HFFc6 (cell line): Measurements from ENCODE around the gene PID1. TPM values are rescaled to one million over a fixed set of nuclear protein-coding genes. Genes with fewer than 3 reads are reported as not detected.
A peak's percentile ranks its signal among the peaks of the same experiment; 100 is the strongest.

Source experiments
- DNase-seq: peaks from one replicate; pipeline ENCODE4 v3.0.0-alpha.2; 2018
- H3K27ac Mint-ChIP-seq: 2 replicates; pipeline ENCODE4 v1.8.0; 2020; ENCODE audit warnings: mild to moderate bottlenecking, mixed read lengths
- H3K27me3 Mint-ChIP-seq: 2 replicates; pipeline ENCODE4 v1.8.0; 2021; ENCODE audit warnings: mild to moderate bottlenecking, moderate library complexity, mixed read lengths; ENCODE audit not compliant: insufficient read depth
- H3K36me3 Mint-ChIP-seq: 2 replicates; pipeline ENCODE4 v1.8.0; 2021; ENCODE audit warnings: low read depth, mixed read lengths
- H3K4me1 Mint-ChIP-seq: 2 replicates; pipeline ENCODE4 v1.8.0; 2020; ENCODE audit warnings: low read depth, mixed read lengths
- H3K4me3 Mint-ChIP-seq: 2 replicates; pipeline ENCODE4 v1.8.0; 2020; ENCODE audit warnings: mild to moderate bottlenecking, moderate library complexity, mixed read lengths
- H3K9me3 Mint-ChIP-seq: 2 replicates; pipeline ENCODE4 v1.8.0; 2020; ENCODE audit warnings: mild to moderate bottlenecking, mixed read lengths
- total RNA-seq, 6 experiments: library from RNA; stranded (reverse); fragmentation: NEBNext Ultra II Directional; extraction: Animal tissue kit (Norgen Biotek cat#: 25700); gene quantifications; 2 replicates in 1 of 6; 3 replicates in 5 of 6; pipeline ENCODE4 v1.2.3, GENCODE V29; 2021
- TF ChIP-seq, protein P1 (sequence below): fragments of 200-600 bp; sonication (generic); IDR thresholded peaks from 2 replicates; pipeline ENCODE4 v1.5.0; 2021; ENCODE audit warnings: antibody characterized with exemption, mild to moderate bottlenecking

The PID1 gene
- total RNA-seq, 6 experiments from 2014 or later, result 6.7 to 9.1 (median 8.6) TPM

DNA sequence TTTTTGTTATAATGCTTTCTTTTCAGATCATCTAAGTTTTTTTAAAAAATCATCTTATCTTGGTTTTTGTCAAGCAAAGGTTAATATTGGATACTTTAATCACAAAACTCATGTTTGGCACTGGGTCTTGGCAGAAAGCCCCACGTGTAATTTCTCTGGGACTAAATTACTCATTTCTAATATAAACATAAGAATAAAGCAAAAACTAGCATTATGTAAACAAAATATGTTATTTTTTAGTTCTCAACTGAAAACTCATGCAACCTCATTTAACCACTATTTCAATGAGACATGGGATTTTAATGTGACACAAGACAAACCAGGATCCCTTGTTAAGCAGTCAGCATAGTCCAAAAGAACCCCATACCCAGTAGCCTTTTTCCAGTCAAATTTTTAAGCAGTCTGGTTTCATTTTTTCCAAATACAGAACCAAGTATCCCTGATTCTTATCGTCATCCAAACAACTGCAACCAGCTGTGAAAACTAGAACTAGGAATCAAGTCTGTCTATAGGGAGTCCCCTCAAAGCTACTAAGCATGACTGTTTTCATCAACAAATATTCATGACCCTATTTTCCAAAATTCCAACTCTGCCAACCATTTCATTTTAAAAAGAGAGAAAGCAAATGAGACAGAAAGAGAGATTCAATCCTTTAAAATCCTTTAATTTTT lies 27.1 kb downstream of the PID1 start:
- Mint-ChIP-seq H3K4me3 (no peak overlapping the region), H3K9me3 (peaks cover 39% of the 10 kb centered on the region), H3K27ac (no peak overlapping the region), H3K4me1 (peaks cover 15% of the 10 kb centered on the region; the same call in 1 of the 2 replicates), H3K36me3 (peaks cover 33% of the 10 kb centered on the region), H3K27me3 (no peaks in the 10 kb centered on the region)
- TF ChIP-seq, protein P1, sequence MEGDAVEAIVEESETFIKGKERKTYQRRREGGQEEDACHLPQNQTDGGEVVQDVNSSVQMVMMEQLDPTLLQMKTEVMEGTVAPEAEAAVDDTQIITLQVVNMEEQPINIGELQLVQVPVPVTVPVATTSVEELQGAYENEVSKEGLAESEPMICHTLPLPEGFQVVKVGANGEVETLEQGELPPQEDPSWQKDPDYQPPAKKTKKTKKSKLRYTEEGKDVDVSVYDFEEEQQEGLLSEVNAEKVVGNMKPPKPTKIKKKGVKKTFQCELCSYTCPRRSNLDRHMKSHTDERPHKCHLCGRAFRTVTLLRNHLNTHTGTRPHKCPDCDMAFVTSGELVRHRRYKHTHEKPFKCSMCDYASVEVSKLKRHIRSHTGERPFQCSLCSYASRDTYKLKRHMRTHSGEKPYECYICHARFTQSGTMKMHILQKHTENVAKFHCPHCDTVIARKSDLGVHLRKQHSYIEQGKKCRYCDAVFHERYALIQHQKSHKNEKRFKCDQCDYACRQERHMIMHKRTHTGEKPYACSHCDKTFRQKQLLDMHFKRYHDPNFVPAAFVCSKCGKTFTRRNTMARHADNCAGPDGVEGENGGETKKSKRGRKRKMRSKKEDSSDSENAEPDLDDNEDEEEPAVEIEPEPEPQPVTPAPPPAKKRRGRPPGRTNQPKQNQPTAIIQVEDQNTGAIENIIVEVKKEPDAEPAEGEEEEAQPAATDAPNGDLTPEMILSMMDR, result no peak
- no peak for DNase-seq

DNA sequence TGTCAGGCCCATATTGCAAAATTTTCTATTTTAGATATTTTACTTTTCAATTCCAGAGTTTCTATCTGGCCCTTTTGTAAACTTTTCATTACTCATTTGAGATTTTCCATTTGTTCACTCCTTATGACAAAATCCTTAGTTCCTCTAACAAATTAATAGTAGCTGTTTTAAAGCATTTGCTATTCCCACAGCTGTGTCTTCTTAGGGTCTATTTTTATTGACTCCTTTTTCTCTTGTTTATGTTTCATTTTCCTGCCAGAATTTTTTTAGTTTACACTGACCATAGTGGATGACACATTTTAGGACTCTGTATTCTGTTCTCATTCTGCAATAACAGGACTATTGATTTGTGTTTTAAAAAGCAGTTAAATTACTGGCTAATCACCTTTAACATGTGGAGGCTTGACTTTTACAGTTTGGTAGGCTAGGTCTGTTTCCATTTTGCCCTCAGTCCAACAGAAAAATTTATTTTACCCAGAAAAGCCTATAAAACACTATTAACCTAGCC lies 30.0 kb downstream of the PID1 start:
- Mint-ChIP-seq H3K27me3 (no peaks in the 10 kb centered on the region), H3K27ac (no peak overlapping the region), H3K4me1 (peaks cover 15% of the 10 kb centered on the region; the same call in 1 of the 2 replicates), H3K4me3 (no peak overlapping the region), H3K36me3 (peaks cover 34% of the 10 kb centered on the region), H3K9me3 (peaks cover 40% of the 10 kb centered on the region)
- TF ChIP-seq, protein P1, result no peak
- DNase-seq, result no peak

DNA sequence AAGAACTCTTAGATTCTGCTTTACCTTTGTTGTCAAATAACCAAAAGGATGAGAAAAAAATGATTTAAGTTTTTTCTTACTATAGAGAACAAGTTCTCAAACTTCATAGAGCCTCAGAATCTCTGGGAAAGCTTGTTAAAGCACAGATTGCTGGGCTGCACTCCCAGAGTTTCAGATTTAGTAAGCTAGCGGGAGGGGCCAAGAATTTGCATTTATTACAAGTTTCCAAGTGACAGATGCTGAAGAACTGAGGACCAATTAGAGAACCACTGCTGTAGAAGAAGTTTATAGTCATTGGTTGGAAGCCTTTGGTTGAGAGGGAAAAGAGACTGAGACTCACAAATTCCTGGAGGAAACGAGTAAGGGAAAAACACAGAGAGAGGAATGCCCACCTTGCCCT lies 32.1 kb downstream of the PID1 start:
- peaks cover 40% of the 10 kb centered on the region for H3K9me3 Mint-ChIP-seq
- H3K4me3 Mint-ChIP-seq, result no peak overlapping the region
- no peak overlapping the region for H3K27ac Mint-ChIP-seq
- peaks cover 34% of the 10 kb centered on the region for H3K36me3 Mint-ChIP-seq
- no peak for DNase-seq
- H3K4me1 Mint-ChIP-seq, result peaks cover 6% of the 10 kb centered on the region; the same call in 1 of the 2 replicates
- H3K27me3 Mint-ChIP-seq, result no peaks in the 10 kb centered on the region
- TF ChIP-seq, protein P1, result no peak

DNA sequence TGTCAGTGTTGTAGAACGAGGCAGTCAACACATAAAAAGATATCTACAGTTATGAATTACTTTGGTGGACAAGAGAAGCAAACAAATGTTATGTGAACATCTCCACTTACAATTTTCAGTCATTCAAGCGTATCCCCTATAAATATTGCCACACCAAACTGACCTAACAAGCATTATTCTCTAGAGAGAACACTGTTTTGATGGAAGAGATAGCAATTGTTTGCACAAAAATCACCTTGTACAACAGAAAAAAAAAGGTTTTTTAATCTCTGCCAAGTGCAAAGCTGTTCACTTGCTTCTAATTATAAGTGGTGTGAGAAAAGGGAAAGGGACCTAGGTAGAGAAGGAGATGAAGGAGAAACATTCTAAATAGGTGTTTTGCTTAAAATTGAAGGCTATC lies 33.8 kb downstream of the PID1 start:
- no peak overlapping the region for H3K27ac Mint-ChIP-seq
- H3K27me3 Mint-ChIP-seq, result no peaks in the 10 kb centered on the region
- no peaks in the 10 kb centered on the region for H3K4me1 Mint-ChIP-seq
- H3K4me3 Mint-ChIP-seq, result no peak overlapping the region
- DNase-seq, result no peak
- TF ChIP-seq, protein P1, result no peak
- peaks cover 26% of the 10 kb centered on the region for H3K36me3 Mint-ChIP-seq
- H3K9me3 Mint-ChIP-seq, result peaks cover 32% of the 10 kb centered on the region

DNA sequence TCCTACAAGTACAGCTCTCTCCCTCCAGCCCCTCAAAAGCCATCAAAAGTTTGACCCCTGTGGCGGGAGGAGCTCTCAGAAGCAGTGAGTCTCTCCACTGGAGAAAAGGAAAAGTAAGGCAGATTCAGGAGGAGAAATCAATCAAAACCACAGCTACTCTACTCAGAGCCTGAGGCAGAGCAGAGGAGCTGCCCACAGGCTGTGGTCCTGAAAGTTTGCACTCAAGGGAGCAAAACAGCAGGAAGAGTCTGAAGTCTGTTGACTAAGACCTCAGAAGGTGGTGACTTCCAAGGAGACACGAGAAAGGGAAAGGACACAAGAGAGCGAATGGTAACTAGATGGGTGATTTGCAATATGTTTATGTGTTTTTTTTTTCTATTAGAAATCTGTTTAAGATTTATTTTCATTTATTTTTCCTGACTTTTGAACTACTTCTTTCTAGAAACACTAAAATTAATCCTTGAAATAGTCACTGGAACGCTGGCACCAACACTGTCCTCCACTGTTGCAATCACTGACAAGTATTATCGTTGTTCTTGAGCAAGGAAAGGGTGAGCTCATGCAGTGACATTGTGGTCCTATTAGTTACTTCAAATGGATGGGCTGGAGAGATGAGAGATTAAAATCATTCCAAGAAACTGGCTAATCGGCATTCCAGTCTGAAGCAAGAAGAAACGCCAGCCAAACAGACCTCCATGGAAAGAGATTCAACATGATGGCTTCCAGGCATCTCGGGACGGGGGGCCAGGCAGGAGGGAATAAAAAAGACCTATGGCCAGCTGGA lies 35.8 kb downstream of the PID1 start:
- H3K27ac Mint-ChIP-seq, result no peak overlapping the region
- H3K9me3 Mint-ChIP-seq, result peaks cover 13% of the 10 kb centered on the region
- TF ChIP-seq, protein P1, result no peak
- no peaks in the 10 kb centered on the region for H3K4me1 Mint-ChIP-seq
- no peaks in the 10 kb centered on the region for H3K27me3 Mint-ChIP-seq
- peaks cover 14% of the 10 kb centered on the region for H3K36me3 Mint-ChIP-seq
- no peak overlapping the region for H3K4me3 Mint-ChIP-seq
- DNase-seq, result peak; percentile 16
